HG03575 (cell line): ENCODE measurements around the gene TMEM121B.

ENCODE experiments used
- ATAC-seq: cut with Tn5 transposase; IDR thresholded peaks from one replicate; pipeline ENCODE4 v1.9.1; 2021; ENCODE audit not compliant: unreplicated experiment, insufficient number of reproducible peaks, low FRiP score; ENCODE audit errors: extremely low read depth

TMEM121B gene

DNA sequence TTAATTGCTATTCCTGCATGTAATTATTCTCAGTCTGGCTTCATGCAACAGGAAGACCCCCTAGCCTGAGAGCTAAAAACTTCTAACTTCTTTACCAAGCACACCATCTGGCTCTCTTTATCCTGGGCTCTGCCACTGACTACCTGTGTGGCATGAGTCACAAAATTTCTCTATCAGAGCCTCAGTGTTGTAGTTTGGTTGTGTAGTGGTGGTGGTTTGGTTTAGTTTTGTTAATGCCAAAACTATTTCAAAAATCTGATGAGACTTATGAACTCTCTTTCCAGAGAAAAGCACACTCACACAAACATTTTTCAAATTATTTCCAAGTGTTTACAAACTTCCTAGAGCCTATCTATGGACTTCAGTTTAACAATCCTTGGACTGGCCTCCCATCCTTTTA lies 43.9 kb downstream of the TMEM121B start:
- ATAC-seq: no peak

DNA sequence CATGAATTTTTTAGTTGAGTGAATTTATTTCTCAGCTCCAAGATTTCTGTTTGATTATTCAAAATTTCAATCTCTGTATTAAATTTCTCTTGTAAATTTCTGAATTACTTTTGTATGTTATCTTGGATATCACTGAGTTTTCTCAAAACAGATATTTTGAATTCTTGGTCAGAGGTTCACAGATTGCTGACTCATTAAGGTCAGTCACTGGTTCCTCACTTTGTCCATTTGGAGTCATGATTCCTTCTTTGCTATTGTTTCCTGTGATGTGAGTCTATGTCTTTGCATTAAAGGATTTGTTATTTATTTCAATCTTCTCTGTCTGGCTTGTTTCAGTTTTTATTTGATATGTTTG lies 46.5 kb downstream of the TMEM121B start:
- no peak for ATAC-seq

DNA sequence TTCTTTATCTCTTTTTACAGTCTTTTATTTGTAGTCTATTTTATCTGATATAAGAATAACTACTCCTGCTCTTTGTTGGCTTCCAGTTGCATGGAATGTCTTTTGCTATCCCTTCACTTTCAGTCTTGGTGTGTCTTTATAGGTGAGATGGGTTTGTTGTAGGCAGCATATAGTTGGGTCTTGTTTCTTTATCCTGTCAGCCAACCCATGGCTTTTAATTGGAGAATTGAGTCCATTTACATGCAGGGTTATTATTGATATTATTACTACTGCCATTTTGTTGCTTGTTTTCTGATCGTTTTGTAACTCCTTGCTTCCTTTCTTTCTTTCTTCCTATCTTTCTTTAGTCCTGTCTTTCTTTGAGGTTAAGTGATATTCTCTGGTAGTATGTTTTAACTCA lies 48.3 kb downstream of the TMEM121B start:
- ATAC-seq: no peak
